H54 (cell line): ENCODE measurements around the gene SH3RF3.

ENCODE experiments used
- DNase-seq: peaks from one replicate; pipeline ENCODE4 v3.0.0; 2011; ENCODE audit warnings: low spot score, mixed read lengths; ENCODE audit not compliant: insufficient read length
- FAIRE-seq: peaks from 3 replicates; lab custom pipeline; 2011; peaks lifted over from hg19 to GRCh38; lab: Jason Lieb, UNC
- POLR2A ChIP-seq: IDR thresholded peaks from 2 replicates; pipeline ENCODE4 v1.6.1; 2011; ENCODE audit warnings: low read depth, mild to moderate bottlenecking, low read length

The SH3RF3 gene

GRCh38 chr2:109204412-109204811 lies 75.4 kb downstream of the SH3RF3 start:
- FAIRE-seq (no peak), DNase-seq (no peak)
- TF ChIP-seq POLR2A = no peak

- FAIRE-seq (no peak), DNase-seq (no peak)
- no peak for TF ChIP-seq POLR2A
These were observed 76.4 kb downstream of the SH3RF3 start for GRCh38 chr2:109205447-109205846.

GRCh38 chr2:109206569-109207146 lies 77.7 kb downstream of the SH3RF3 start:
- FAIRE-seq (no peak), DNase-seq (no peak)
- no peak for TF ChIP-seq POLR2A

GRCh38 chr2:109207176-109207575 lies 78.2 kb downstream of the SH3RF3 start:
- no peak for FAIRE-seq
- no peak for TF ChIP-seq POLR2A
- DNase-seq = no peak

GRCh38 chr2:109208071-109208950 lies 79.3 kb downstream of the SH3RF3 start:
- no peak for TF ChIP-seq POLR2A
- no peak for FAIRE-seq
- no peak for DNase-seq

GRCh38 chr2:109208951-109209335 lies 79.9 kb downstream of the SH3RF3 start:
- DNase-seq (no peak), FAIRE-seq (no peak)
- no peak for TF ChIP-seq POLR2A

GRCh38 chr2:109209412-109209811 lies 80.4 kb downstream of the SH3RF3 start:
- DNase-seq (peak; percentile 67), FAIRE-seq (peak; percentile 36)
- no peak for TF ChIP-seq POLR2A

GRCh38 chr2:109209941-109210340 lies 80.9 kb downstream of the SH3RF3 start:
- no peak for DNase-seq
- no peak for TF ChIP-seq POLR2A
- FAIRE-seq = no peak

- TF ChIP-seq POLR2A = no peak
- FAIRE-seq = no peak
- DNase-seq = peak; percentile 23
These were observed 81.6 kb downstream of the SH3RF3 start for GRCh38 chr2:109210431-109211200.

- FAIRE-seq = no peak
These were observed 82.3 kb downstream of the SH3RF3 start for GRCh38 chr2:109211315-109211714.

GRCh38 chr2:109212836-109213563 lies 84.0 kb downstream of the SH3RF3 start:
- DNase-seq (no peak), FAIRE-seq (no peak)
- TF ChIP-seq POLR2A = no peak

More at GRCh38 chr2:109211315-109211714, 82.3 kb downstream of the SH3RF3 start:
- DNase-seq = no peak
- TF ChIP-seq POLR2A = no peak

- FAIRE-seq = peak; percentile 23
- no peak for TF ChIP-seq POLR2A
- peak; percentile 77 for DNase-seq
These were observed 84.8 kb downstream of the SH3RF3 start for GRCh38 chr2:109213646-109214433.
